ENCODE results near the gene TMX4. TPM values are rescaled to one million over a fixed set of nuclear protein-coding genes. Genes with fewer than 3 reads are reported as not detected.

TMX4 gene
- total RNA-seq, 1 experiment from 2014 or later = 12.0 TPM

DNA sequence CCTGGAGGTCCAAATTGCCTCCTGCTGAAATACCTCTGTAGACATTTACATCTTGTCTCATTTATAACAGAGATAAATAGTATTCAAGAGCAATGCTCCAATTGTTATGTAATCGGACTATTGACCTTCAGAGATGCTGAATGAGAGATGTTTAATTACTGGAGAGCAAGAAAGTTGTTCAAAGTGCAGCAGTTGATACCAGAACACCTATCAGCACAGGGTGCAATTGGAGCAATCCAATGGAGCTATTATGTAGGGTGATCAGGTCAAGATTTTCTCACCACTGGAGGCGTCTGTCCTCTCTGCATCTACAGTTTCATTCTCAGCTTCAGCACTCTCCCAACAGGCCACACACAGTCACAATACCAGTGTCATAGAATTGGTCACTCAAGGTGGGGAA, 19.5 kb upstream of the TMX4 start:
- no peak overlapping the region for H3K4me3 ChIP-seq (replicated peaks in 1 of 2; ENCODE audit: low read depth in 1 of 2, low read length in 2 of 2)
- no peaks in the 10 kb centered on the region for H3K79me2 ChIP-seq (ENCODE audit: insufficient read depth, low read length)

DNA sequence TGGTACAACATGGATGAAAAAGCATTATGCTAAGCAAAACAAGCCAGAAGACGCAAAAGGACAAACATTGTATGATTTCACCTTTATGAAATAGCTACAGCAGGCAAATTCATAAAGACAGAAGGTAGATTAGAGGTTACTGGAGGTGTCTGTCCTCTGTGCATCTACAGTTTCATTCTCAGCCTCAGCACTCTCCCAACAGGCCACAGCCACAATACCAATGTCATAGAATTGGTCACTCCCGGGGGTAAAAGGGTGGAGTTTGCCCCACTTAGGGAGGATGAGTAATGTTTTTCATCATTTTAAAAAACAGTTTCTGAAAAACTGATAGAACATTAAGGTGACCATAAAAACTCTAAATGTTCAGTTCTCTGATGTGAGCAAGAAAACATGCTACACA, 17.2 kb upstream of the TMX4 start:
- H3K9me2 ChIP-seq (ENCODE audit: insufficient read depth) = no peaks in the 10 kb centered on the region
- H3K4me3 ChIP-seq (replicated peaks in 1 of 2; ENCODE audit: low read depth in 1 of 2, low read length in 2 of 2) = no peak overlapping the region
- no peak overlapping the region for H3K9ac ChIP-seq (ENCODE audit: low read length)
- intact Hi-C loops (cut with micrococcal nuclease) = loop anchor here (10.0 kb wide), 1 partner anchor 488 kb away; no protein-coding TSS in a partner anchor
- ATAC-seq (no peak), DNase-seq (ENCODE audit: low read depth, low spot score) (no peak)
- H3K9me3 ChIP-seq (ENCODE audit: control insufficient read depth in 1 of 2, insufficient read depth in 1 of 2, low read depth in 1 of 2, low read length in 2 of 2) = no peaks in the 10 kb centered on the region
- no TSS peak for BruUV-seq (replicated peaks)
- H3K27me3 ChIP-seq (ENCODE audit: insufficient read depth, low read length) = no peaks in the 10 kb centered on the region
- ChIA-PET RAD21 (ENCODE audit: low non-redundant PET in 1 of 2, low total read pairs in 2 of 2, uncharacterized antibody in 2 of 2, unreplicated experiment in 2 of 2) (no interaction called here), POLR2A (no interaction called here), CTCF (interaction anchor here (1.1 kb wide), 1 partner anchor 685 kb away, joined by 3 read pairs; no protein-coding TSS in a partner anchor)
- no peaks in the 10 kb centered on the region for H3K4me1 ChIP-seq (ENCODE audit: control insufficient read depth in 1 of 2, insufficient read depth in 2 of 2, low read length in 2 of 2)
- H3K36me3 ChIP-seq (ENCODE audit: control insufficient read depth in 1 of 2, insufficient read depth in 2 of 2, low read length in 2 of 2) = no peaks in the 10 kb centered on the region
- H4K20me1 ChIP-seq (ENCODE audit: insufficient read depth) = no peaks in the 10 kb centered on the region
- no peak overlapping the region for H3K27ac ChIP-seq (ENCODE audit: low read depth, low read length)
- H2AFZ ChIP-seq (ENCODE audit: low read depth, low read length, poor library complexity, severe bottlenecking) = no peak overlapping the region
- H3K4me2 ChIP-seq (ENCODE audit: low read length) = no peak overlapping the region
- H3K79me2 ChIP-seq (ENCODE audit: insufficient read depth, low read length) = no peaks in the 10 kb centered on the region
- TF ChIP-seq EGR1 (IDR thresholded peaks at IDR 0.05; ENCODE audit: low read depth) (no peak), CEBPB (IDR thresholded peaks at IDR 0.05; ENCODE audit: low read depth) (no peak), SRF (IDR thresholded peaks at IDR 0.05; ENCODE audit: low read depth) (no peak), TCF7L2 (IDR thresholded peaks at IDR 0.05; ENCODE audit: borderline replicate concordance, extremely low read depth, insufficient read depth, insufficient read length) (no peak), CBX3 (IDR thresholded peaks at IDR 0.05; ENCODE audit: low read depth) (no peak), FOSL1 (IDR thresholded peaks at IDR 0.05; ENCODE audit: low read depth) (no peak), ELF1 (IDR thresholded peaks at IDR 0.05; ENCODE audit: borderline replicate concordance, low read depth) (no peak)
- TF ChIP-seq, protein P1, sequence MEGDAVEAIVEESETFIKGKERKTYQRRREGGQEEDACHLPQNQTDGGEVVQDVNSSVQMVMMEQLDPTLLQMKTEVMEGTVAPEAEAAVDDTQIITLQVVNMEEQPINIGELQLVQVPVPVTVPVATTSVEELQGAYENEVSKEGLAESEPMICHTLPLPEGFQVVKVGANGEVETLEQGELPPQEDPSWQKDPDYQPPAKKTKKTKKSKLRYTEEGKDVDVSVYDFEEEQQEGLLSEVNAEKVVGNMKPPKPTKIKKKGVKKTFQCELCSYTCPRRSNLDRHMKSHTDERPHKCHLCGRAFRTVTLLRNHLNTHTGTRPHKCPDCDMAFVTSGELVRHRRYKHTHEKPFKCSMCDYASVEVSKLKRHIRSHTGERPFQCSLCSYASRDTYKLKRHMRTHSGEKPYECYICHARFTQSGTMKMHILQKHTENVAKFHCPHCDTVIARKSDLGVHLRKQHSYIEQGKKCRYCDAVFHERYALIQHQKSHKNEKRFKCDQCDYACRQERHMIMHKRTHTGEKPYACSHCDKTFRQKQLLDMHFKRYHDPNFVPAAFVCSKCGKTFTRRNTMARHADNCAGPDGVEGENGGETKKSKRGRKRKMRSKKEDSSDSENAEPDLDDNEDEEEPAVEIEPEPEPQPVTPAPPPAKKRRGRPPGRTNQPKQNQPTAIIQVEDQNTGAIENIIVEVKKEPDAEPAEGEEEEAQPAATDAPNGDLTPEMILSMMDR (IDR thresholded peaks at IDR 0.05 in 2 of 3, conservative IDR thresholded peaks at IDR 0.05 in 1 of 3; ENCODE audit: borderline replicate concordance in 1 of 3, insufficient read depth in 1 of 3, low read depth in 2 of 3, low read length in 2 of 3) = no peak
- TF ChIP-seq, protein P2, sequence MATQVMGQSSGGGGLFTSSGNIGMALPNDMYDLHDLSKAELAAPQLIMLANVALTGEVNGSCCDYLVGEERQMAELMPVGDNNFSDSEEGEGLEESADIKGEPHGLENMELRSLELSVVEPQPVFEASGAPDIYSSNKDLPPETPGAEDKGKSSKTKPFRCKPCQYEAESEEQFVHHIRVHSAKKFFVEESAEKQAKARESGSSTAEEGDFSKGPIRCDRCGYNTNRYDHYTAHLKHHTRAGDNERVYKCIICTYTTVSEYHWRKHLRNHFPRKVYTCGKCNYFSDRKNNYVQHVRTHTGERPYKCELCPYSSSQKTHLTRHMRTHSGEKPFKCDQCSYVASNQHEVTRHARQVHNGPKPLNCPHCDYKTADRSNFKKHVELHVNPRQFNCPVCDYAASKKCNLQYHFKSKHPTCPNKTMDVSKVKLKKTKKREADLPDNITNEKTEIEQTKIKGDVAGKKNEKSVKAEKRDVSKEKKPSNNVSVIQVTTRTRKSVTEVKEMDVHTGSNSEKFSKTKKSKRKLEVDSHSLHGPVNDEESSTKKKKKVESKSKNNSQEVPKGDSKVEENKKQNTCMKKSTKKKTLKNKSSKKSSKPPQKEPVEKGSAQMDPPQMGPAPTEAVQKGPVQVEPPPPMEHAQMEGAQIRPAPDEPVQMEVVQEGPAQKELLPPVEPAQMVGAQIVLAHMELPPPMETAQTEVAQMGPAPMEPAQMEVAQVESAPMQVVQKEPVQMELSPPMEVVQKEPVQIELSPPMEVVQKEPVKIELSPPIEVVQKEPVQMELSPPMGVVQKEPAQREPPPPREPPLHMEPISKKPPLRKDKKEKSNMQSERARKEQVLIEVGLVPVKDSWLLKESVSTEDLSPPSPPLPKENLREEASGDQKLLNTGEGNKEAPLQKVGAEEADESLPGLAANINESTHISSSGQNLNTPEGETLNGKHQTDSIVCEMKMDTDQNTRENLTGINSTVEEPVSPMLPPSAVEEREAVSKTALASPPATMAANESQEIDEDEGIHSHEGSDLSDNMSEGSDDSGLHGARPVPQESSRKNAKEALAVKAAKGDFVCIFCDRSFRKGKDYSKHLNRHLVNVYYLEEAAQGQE (IDR thresholded peaks at IDR 0.05; ENCODE audit: low read depth) = no peak

More for the DNA sequence above, 19.5 kb upstream of the TMX4 start:
- H3K9me3 ChIP-seq (ENCODE audit: control insufficient read depth in 1 of 2, insufficient read depth in 1 of 2, low read depth in 1 of 2, low read length in 2 of 2) = no peaks in the 10 kb centered on the region
- no peaks in the 10 kb centered on the region for H3K36me3 ChIP-seq (ENCODE audit: control insufficient read depth in 1 of 2, insufficient read depth in 2 of 2, low read length in 2 of 2)
- ATAC-seq (peak; percentile 82), DNase-seq (ENCODE audit: low read depth, low spot score) (no peak)
- H3K27ac ChIP-seq (ENCODE audit: low read depth, low read length) = no peak overlapping the region
- H3K4me2 ChIP-seq (ENCODE audit: low read length) = no peak overlapping the region
- H3K4me1 ChIP-seq (ENCODE audit: control insufficient read depth in 1 of 2, insufficient read depth in 2 of 2, low read length in 2 of 2) = no peaks in the 10 kb centered on the region; a peak in 1 of 4 replicates
- TF ChIP-seq, protein P1 (IDR thresholded peaks at IDR 0.05 in 2 of 3, conservative IDR thresholded peaks at IDR 0.05 in 1 of 3; ENCODE audit: borderline replicate concordance in 1 of 3, insufficient read depth in 1 of 3, low read depth in 2 of 3, low read length in 2 of 3) = peak in 2 of 3 experiments; percentile 8 to 16; a peak in 1 of 6 replicates
- TF ChIP-seq EGR1 (IDR thresholded peaks at IDR 0.05; ENCODE audit: low read depth) = no peak
- TF ChIP-seq EZH2 (IDR thresholded peaks at IDR 0.05) = no peak
- no peak for TF ChIP-seq ZFX (IDR thresholded peaks at IDR 0.05)
- TF ChIP-seq FOSL1 (IDR thresholded peaks at IDR 0.05; ENCODE audit: low read depth) = no peak
- ChIA-PET RAD21 (ENCODE audit: low non-redundant PET in 1 of 2, low total read pairs in 2 of 2, uncharacterized antibody in 2 of 2, unreplicated experiment in 2 of 2) (no interaction called here), POLR2A (no interaction called here), CTCF (no interaction called here)
- no peaks in the 10 kb centered on the region for H3K27me3 ChIP-seq (ENCODE audit: insufficient read depth, low read length)
- no peaks in the 10 kb centered on the region for H4K20me1 ChIP-seq (ENCODE audit: insufficient read depth)
- BruUV-seq (replicated peaks) = no TSS peak
- intact Hi-C loops (cut with micrococcal nuclease) = loop anchor here (10.0 kb wide), 1 partner anchor 486 kb away; no protein-coding TSS in a partner anchor
- H2AFZ ChIP-seq (ENCODE audit: low read depth, low read length, poor library complexity, severe bottlenecking) = no peak overlapping the region
- no peaks in the 10 kb centered on the region for H3K9me2 ChIP-seq (ENCODE audit: insufficient read depth)
- no peak overlapping the region for H3K9ac ChIP-seq (ENCODE audit: low read length)

Data from HCT116 (cell line).